Erythroblast (primary cell): ENCODE data around the gene ZBTB20.

Source experiments
- DNase-seq, 2 experiments: peaks; one replicate each; lab custom pipeline; 2025; lab: John Stamatoyannopoulos, UW
- GATA1 ChIP-seq: IDR thresholded peaks from 2 replicates; pipeline ENCODE4 v1.6.1; 2011; ENCODE audit warnings: low read depth, mild to moderate bottlenecking, control low read depth, low read length, moderate library complexity
- POLR2A ChIP-seq: IDR thresholded peaks from 2 replicates; pipeline ENCODE4 v1.6.1; 2011; ENCODE audit warnings: mild to moderate bottlenecking, low read length

ZBTB20 gene

GRCh38 chr3:114800272-114801031, 346.6 kb downstream of the ZBTB20 start:
- no peak for DNase-seq
- TF ChIP-seq GATA1 = no peak
- no peak for TF ChIP-seq POLR2A

GRCh38 chr3:114799816-114800215, 347.3 kb downstream of the ZBTB20 start:
- TF ChIP-seq GATA1 (no peak), POLR2A (no peak)
- DNase-seq = no peak

GRCh38 chr3:114796796-114797195, 350.3 kb downstream of the ZBTB20 start:
- no peak for DNase-seq
- TF ChIP-seq GATA1 (no peak), POLR2A (no peak)

- DNase-seq = no peak
- TF ChIP-seq POLR2A (no peak), GATA1 (no peak)
Observed at GRCh38 chr3:114794894-114795630, 352.0 kb downstream of the ZBTB20 start.

- no peak for TF ChIP-seq GATA1
- TF ChIP-seq POLR2A = no peak
- DNase-seq = no peak
Observed at GRCh38 chr3:114792159-114792918, 354.7 kb downstream of the ZBTB20 start.

GRCh38 chr3:114790752-114791151, 356.3 kb downstream of the ZBTB20 start:
- TF ChIP-seq POLR2A (no peak), GATA1 (no peak)
- no peak for DNase-seq

GRCh38 chr3:114789803-114790202, 357.3 kb downstream of the ZBTB20 start:
- TF ChIP-seq GATA1 (no peak), POLR2A (no peak)
- no peak for DNase-seq

GRCh38 chr3:114775395-114775794, 371.7 kb downstream of the ZBTB20 start:
- DNase-seq = no peak
- TF ChIP-seq POLR2A (no peak), GATA1 (no peak)

- DNase-seq = no peak
Observed at GRCh38 chr3:114770874-114771273, 376.2 kb downstream of the ZBTB20 start.

GRCh38 chr3:114764056-114764492, 383.0 kb downstream of the ZBTB20 start:
- DNase-seq = no peak
- TF ChIP-seq POLR2A (no peak), GATA1 (no peak)

More at GRCh38 chr3:114770874-114771273, 376.2 kb downstream of the ZBTB20 start:
- no peak for TF ChIP-seq GATA1
- TF ChIP-seq POLR2A = no peak

- no peak for TF ChIP-seq GATA1
- no peak for TF ChIP-seq POLR2A
- no peak for DNase-seq
Observed at GRCh38 chr3:114762144-114762543, 384.9 kb downstream of the ZBTB20 start.

- no peak for DNase-seq
- TF ChIP-seq GATA1 (no peak), POLR2A (no peak)
Observed at GRCh38 chr3:114760679-114761078, 386.4 kb downstream of the ZBTB20 start.

- no peak for DNase-seq
- TF ChIP-seq GATA1 = no peak
- TF ChIP-seq POLR2A = no peak
Observed at GRCh38 chr3:114758831-114759699, 388.0 kb downstream of the ZBTB20 start.
